Stimulated activated CD4-positive, alpha-beta T cell treated with anti-CD3 and anti-CD28 coated beads, Interleukin-2, amount 100 ng/mL, for 48 hours (primary cell): ENCODE results near the gene LILRA1.
"Not testable (repeated sequence)": the region's sequence is repeated elsewhere in the genome, so short reads cannot be mapped to it uniquely, and the experiment has no call there.

Experiments
- DNase-seq, 2 donors: peaks; one replicate each; pipeline ENCODE4 v3.0.0-alpha.2; 2020

Gene LILRA1

DNA sequence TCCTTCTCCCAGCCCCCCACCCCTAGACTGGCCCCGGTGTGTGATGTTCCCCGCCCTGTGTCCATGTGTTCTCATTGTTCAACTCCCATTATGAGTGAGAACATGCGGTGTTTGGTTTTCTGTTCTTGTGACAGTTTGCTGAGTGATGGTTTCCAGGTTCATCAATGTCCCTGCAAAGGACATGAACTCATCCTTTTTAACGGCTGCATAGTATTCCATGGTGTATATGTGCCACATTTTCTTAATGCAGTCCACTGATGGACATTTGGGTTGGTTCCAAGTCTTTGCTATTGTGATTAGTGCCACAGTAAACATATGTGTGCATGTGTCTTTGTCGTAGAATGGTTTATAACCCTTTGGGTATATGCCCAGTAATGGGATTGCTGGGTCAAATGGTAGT is 15.2 kb upstream of the LILRA1 start:
- DNase-seq: not testable (repeated sequence)

- DNase-seq: no peak
Measured at GRCh38 chr19:54586397-54586796, 7.0 kb upstream of the LILRA1 start.

GRCh38 chr19:54587026-54587425 is 6.4 kb upstream of the LILRA1 start:
- DNase-seq: no peak

GRCh38 chr19:54593931-54594626 is 647 bp downstream of the LILRA1 start:
- not testable (repeated sequence) for DNase-seq

DNA sequence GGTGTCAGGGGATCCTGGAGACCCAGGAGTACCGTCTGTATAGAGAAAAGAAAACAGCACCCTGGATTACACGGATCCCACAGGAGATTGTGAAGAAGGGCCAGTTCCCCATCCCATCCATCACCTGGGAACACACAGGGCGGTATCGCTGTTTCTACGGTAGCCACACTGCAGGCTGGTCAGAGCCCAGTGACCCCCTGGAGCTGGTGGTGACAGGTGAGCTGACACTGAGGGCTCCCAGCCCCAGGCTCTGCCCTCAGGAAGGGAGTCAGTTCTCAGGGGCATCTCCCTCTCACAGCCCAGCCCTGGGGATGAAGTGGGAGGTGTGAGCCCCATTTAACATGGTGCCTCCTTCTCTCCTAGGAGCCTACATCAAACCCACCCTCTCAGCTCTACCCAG is 1.3 kb downstream of the LILRA1 start:
- DNase-seq: no peak

DNA sequence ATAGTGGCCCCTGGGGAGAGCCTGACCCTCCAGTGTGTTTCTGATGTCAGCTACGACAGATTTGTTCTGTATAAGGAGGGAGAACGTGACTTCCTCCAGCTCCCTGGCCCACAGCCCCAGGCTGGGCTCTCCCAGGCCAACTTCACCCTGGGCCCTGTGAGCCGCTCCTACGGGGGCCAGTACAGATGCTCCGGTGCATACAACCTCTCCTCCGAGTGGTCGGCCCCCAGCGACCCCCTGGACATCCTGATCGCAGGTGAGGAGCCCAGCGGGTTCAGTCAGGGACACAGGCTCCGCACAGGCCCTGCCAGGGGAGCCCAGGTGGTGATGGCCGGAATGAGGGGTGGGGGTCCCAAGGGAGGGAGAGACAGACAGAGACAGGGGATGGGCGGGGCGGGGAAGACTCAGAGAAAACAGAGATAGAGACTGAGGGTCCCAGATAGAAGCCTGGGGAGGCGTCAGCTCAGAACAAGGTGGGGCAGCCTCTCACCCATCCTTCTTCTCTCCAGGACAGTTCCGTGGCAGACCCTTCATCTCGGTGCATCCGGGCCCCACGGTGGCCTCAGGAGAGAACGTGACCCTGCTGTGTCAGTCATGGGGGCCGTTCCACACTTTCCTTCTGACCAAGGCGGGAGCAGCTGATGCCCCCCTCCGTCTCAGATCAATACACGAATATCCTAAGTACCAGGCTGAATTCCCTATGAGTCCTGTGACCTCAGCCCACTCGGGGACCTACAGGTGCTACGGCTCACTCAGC is 2.4 kb downstream of the LILRA1 start:
- DNase-seq: not testable (repeated sequence)

- no peak for DNase-seq
Measured at GRCh38 chr19:54600212-54600611, 6.8 kb downstream of the LILRA1 start.

- no peak for DNase-seq
Measured at GRCh38 chr19:54606230-54606629, 12.8 kb downstream of the LILRA1 start.

GRCh38 chr19:54606891-54607784 is 13.7 kb downstream of the LILRA1 start:
- DNase-seq: no peak

DNA sequence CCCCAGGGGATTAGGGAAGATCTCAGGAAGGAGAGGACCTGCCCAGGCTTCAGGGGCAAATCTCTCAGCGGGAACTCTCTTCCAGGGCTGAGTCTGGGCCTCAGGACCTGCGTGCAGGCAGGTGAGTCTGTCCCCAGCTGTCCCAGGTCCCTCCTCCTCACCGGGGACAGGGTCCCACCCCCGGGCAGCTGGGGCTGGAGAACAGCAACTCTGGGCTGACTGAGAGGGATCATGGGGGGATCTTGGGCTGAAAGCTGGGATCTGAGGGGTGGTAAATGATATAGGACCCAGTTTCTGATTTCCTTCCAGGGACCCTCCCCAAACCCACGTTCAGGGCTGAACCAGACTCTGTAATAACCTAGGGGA is 14.3 kb downstream of the LILRA1 start:
- no peak for DNase-seq

GRCh38 chr19:54608205-54608604 is 14.8 kb downstream of the LILRA1 start:
- DNase-seq: no peak

GRCh38 chr19:54608792-54609191 is 15.4 kb downstream of the LILRA1 start:
- no peak for DNase-seq

GRCh38 chr19:54609356-54609791 is 15.9 kb downstream of the LILRA1 start:
- DNase-seq: no peak

DNA sequence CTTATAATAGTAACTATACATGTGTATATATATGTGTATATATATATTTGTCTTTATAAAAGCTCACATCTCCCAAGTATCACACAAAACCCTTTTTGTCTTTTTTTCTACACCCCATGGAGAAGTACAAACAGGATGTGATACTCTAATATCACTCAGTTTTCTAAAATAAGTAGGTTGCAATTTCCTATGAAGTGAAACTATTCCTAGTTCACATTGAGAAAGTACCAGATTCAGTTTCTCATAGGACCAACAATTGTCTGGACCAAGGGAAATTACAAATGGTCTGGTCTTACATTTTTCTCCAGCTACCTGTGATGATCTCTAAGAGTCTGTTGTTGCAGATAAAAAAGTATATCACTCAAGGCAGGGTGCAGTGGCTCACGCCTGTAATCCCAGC is 19.0 kb downstream of the LILRA1 start:
- DNase-seq: no peak

DNA sequence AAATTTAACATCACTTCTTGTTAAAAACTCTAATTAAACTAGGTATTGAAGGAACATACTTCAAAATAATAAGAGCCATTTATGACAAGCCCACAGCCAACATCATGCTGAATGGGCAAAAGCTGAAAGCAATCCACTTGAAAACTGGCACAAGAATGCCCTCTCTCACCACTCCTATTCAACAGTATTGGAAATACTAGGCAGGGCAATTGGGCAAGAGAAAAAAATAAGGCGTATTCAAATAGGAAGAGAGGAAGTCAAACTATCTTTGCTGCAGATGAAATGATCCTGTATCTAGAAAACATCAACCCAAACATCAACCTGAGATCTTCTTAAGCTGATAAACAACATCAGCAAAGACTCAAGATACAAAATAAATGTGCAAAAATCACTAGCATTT is 21.3 kb downstream of the LILRA1 start:
- DNase-seq: no peak

GRCh38 chr19:54616057-54616456 is 22.6 kb downstream of the LILRA1 start:
- DNase-seq: no peak

DNA sequence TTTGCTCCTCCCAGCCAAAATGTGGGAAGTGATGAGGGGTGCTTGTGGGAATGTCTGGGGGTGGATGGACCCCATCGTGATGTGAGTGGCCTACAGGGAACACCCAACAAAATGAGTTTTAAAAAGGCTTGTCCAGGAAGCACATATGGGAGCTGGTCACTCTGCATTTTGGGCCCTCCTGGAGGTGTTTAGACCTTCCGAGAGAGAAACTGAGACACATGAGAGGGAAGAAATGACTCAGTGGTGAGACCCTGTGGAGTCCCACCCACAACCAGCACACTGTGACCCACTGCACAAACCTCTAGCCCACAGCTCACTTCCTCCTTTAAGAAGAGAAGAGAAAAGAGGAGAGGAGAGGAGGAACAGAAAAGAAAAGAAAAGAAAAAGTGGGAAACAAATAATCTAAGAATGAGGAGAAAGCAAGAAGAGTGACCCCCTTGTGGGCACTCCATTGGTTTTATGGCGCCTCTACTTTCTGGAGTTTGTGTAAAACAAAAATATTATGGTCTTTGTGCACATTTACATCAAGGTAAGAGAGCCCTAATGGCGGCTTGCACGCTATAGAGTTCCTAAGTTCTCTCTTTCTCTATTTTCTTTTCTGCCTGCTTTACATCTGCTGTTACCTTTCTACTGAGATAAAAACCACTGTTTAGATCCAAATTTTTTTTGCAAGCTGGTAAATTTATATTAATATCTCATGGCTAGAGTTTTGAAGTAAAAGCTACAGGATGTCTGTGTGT is 23.6 kb downstream of the LILRA1 start:
- DNase-seq: no peak

DNA sequence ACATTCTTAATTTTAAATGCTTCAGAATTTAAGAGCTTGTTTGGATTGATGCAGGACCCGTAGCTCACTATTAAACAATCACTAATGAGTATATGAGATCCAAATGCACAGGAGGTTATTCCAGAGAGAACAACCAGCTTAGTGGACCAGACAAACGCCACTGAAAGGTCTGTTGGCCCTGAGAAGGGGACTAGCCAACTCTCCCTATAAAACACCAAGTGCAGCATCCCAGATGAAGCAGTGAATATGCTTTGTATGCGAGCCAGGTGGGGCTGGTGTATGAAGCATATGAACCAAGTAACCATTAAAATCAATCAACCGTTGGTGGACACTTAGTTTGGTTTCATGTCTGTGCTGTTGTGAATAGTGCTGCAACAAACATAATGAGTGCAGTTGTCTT is 27.0 kb downstream of the LILRA1 start:
- DNase-seq: no peak

DNA sequence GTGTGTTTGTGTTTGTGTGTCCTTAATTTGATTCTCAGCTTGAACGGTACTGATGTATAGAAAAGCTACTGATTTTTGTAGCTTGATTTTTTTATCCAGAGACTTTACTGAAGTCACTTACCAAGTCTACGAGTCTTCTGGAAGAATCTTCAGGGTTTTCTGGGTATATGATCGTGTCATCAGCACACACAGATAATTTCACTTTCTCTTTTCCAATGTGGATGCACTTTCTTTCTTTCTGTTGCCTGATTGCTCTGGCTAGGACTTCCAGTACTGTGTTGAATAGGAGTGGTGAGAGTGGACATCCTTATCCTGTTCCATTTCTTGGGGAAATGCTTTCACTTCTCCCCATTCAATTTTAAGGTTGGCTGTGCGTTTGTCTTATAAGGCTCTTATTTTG is 29.0 kb downstream of the LILRA1 start:
- no peak for DNase-seq

DNA sequence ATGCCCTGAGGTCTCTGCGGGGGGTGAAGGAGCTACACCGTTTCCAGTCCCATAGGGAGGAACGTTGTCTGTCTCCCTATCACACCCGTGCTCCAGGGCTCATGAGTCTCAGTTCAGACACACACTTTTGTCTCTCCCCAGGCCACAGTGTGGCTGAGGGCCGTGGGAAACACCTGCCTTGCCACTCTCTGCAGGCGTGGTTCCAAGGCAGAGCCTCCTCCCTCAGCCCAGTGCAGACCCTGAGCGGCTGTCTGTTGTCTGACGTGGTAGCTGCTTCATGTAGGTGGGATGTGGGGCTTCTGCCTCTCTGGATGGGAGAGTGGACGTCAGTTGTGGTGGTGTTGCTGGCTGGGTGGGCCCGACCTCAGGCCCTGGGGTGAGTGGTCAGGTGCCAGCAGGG is 30.8 kb downstream of the LILRA1 start:
- not testable (repeated sequence) for DNase-seq

DNA sequence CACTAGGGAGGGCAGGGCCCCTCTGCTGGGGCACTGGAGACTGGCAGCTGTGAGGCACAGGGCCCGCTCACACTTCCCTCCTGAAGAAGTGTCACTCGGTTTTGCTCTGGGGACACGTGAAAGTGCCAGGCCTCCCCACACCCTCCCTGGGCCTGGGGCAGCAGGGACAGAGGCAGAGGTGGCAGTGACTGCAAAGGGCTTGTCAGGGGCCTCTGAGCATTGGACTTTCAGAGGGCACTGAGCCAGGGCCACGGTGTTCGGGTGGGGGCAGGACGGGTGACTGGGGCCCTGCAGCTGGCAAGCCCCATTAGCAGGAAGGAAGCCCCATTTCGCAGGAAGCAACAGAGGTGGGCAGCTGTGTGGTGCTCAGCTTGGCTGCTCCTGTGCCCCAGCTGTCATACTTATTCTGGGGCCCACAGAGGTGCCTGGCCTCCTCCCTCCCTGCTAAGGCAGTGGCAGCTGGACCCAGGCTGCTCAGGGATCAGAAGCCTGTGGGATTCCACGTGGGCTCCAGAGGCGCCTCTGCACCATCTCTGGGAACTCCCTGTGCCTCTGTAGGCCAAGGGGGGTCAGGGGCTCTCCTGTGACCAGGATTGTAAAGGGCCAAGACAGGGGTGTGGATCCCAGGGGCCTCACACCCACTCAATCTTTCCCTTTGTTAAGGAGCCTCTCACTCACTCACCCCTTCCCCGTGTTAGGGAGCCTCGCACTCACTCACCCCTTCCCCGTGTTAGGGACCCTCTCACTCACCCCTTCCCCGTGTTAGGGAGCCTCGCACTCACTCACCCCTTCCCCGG is 31.7 kb downstream of the LILRA1 start:
- DNase-seq: not testable (repeated sequence)

DNA sequence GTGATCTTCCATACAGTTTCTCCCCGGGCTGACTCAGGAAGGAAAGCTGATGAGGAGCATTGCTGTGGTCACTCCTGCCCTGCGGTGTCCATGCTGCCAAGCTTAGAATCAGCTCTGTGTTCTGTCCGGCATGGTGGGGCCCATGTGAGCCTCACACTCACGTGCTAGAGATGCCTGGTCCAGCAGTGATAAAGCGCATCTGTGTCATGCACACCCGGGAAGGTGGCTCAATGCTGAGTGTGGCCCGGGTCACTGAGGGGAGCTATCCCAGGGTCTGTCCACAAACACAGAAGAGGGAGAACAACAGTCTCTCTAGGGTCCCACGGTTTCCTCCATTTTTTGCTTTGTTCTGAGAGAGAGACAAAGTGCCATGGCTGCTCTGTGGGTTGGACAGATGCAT is 33.3 kb downstream of the LILRA1 start:
- no peak for DNase-seq
